GM23338 (cell line): ENCODE data around the gene MCUB.

Source experiments
- EZH2 ChIP-seq: fragments of 200-600 bp; sonication (generic); IDR thresholded peaks from one replicate; pipeline ENCODE4 v1.8.0; 2017; ENCODE audit warnings: antibody characterized with exemption, mild to moderate bottlenecking, low read depth; ENCODE audit not compliant: unreplicated experiment
- TF ChIP-seq, protein P1 (sequence below), 2 experiments: fragments of 200-600 bp in 1 of 2; sonication (generic) in 1 of 2; conservative IDR thresholded peaks; 2 replicates each; pipeline versions ENCODE4 v1.5.1 to v1.6.1; 2016 to 2017; ENCODE audit warnings: antibody characterized with exemption in 2 of 2, low read depth in 2 of 2, mild to moderate bottlenecking in 2 of 2, moderate library complexity in 1 of 2

DNA sequence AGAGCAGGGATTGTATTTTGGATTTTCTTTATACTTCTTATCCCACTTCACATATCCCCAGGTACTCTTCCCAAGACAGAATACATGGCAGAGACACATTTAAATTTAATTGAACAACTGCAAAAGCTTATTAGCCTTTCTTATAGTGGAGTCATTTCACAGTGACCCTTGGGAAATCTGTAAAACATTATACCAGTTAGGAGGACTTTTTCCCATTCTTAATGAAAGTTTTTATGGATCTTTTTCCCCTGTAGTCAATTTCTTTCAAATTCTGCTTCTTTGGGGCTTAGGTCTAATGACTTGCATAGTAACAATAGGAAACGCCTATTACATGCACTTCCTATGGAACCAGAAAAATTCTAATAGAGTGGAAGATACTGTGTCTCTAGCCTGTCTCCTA is 14.6 kb upstream of the MCUB start:
- TF ChIP-seq, protein P1, sequence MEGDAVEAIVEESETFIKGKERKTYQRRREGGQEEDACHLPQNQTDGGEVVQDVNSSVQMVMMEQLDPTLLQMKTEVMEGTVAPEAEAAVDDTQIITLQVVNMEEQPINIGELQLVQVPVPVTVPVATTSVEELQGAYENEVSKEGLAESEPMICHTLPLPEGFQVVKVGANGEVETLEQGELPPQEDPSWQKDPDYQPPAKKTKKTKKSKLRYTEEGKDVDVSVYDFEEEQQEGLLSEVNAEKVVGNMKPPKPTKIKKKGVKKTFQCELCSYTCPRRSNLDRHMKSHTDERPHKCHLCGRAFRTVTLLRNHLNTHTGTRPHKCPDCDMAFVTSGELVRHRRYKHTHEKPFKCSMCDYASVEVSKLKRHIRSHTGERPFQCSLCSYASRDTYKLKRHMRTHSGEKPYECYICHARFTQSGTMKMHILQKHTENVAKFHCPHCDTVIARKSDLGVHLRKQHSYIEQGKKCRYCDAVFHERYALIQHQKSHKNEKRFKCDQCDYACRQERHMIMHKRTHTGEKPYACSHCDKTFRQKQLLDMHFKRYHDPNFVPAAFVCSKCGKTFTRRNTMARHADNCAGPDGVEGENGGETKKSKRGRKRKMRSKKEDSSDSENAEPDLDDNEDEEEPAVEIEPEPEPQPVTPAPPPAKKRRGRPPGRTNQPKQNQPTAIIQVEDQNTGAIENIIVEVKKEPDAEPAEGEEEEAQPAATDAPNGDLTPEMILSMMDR (conservative IDR thresholded peaks at IDR 0.05; ENCODE audit: low read depth in 2 of 2), result no peak
- TF ChIP-seq EZH2, result no peak
